PC-3 (cell line): ENCODE results near the gene CACNA1D. TPM values are rescaled to one million over a fixed set of nuclear protein-coding genes. Genes with fewer than 3 reads are reported as not detected.

ENCODE experiments used
- ATAC-seq: fragments of 200-7000 bp; cut with Tn5 transposase; 2 replicates; pipeline ENCODE4 v1.9.1; 2020; ENCODE audit warnings: mild to moderate bottlenecking, moderate library complexity
- BruUV-seq: library from RNA; stranded (reverse); fragments of 400-500 nt; replicated peaks from 2 replicates; lab custom pipeline; 2021; lab: Mats Ljungman, UMichigan
- CTCF ChIA-PET: fragments of 300-600 bp; sonication (Branson Sonifier 250); formaldehyde crosslinking; loops from one replicate; lab custom pipeline; 2022; ENCODE audit warnings: antibody characterized with exemption; lab: Charles Lee
- POLR2A ChIA-PET: fragments of 300-600 bp; sonication (Branson Sonifier 250); formaldehyde crosslinking; loops from one replicate; lab custom pipeline; 2022; ENCODE audit warnings: antibody characterized with exemption; ENCODE audit not compliant: unreplicated experiment; lab: Charles Lee
- DNase-seq: peaks from one replicate; pipeline ENCODE4 v3.0.0-alpha.2; 2015
- H2AFZ ChIP-seq: fragments of 300-600 bp; sonication (generic); 2 replicates; pipeline ENCODE4 v1.6.0; 2016; ENCODE audit warnings: antibody characterized with exemption, low read length
- H3F3A ChIP-seq: fragments of 300-600 bp; sonication (generic); one replicate; pipeline ENCODE4 v1.6.0; 2017; ENCODE audit warnings: antibody characterized with exemption, low read length, control low read depth, mild to moderate bottlenecking; ENCODE audit not compliant: unreplicated experiment
- H3K27ac ChIP-seq: fragments of 300-600 bp; sonication (generic); 2 replicates; pipeline ENCODE4 v1.5.1; 2016; ENCODE audit warnings: mild to moderate bottlenecking, low read length
- H3K27me3 ChIP-seq: fragments of 300-600 bp; sonication (generic); 2 replicates; pipeline ENCODE4 v1.6.1; 2016; ENCODE audit warnings: low read length, mixed read lengths
- H3K36me3 ChIP-seq: fragments of 300-600 bp; sonication (generic); 2 replicates; pipeline ENCODE4 v1.6.1; 2016; ENCODE audit warnings: low read depth, mixed run types, low read length, mixed read lengths
- H3K4me1 ChIP-seq: fragments of 300-600 bp; sonication (generic); 2 replicates; pipeline ENCODE4 v1.5.1; 2016; ENCODE audit warnings: low read length; ENCODE audit not compliant: insufficient read depth
- H3K4me2 ChIP-seq: fragments of 300-600 bp; sonication (generic); 2 replicates; pipeline ENCODE4 v1.6.0; 2016; ENCODE audit warnings: low read length
- H3K4me3 ChIP-seq: fragments of 300-600 bp; sonication (generic); 2 replicates; pipeline ENCODE4 v1.5.1; 2016; ENCODE audit warnings: mild to moderate bottlenecking, low read length, mixed read lengths
- H3K79me2 ChIP-seq: fragments of 300-600 bp; sonication (generic); 2 replicates; pipeline ENCODE4 v1.6.1; 2017; ENCODE audit warnings: low read length, mixed read lengths
- H3K9ac ChIP-seq: fragments of 300-600 bp; sonication (generic); 2 replicates; pipeline ENCODE4 v1.6.0; 2016; ENCODE audit warnings: mild to moderate bottlenecking, low read length
- H3K9me2 ChIP-seq: fragments of 300-600 bp; sonication (generic); replicated peaks from 2 replicates; pipeline ENCODE4 v1.6.1; 2016; ENCODE audit warnings: mixed run types, low read length, mixed read lengths
- H3K9me3 ChIP-seq: fragments of 300-600 bp; sonication (generic); 2 replicates; pipeline ENCODE4 v1.6.1; 2016; ENCODE audit warnings: low read length, mixed read lengths
- H4K20me1 ChIP-seq: fragments of 300-600 bp; sonication (generic); 2 replicates; pipeline ENCODE4 v1.6.1; 2016; ENCODE audit warnings: low read length, mixed read lengths
- EZH2 ChIP-seq: fragments of 300-600 bp; sonication (generic); IDR thresholded peaks from one replicate; pipeline ENCODE4 v1.6.1; 2017; ENCODE audit warnings: antibody characterized with exemption, mild to moderate bottlenecking, low read length; ENCODE audit not compliant: unreplicated experiment
- EZH2phosphoT487 ChIP-seq: fragments of 300-600 bp; sonication (generic); IDR thresholded peaks from 2 replicates; pipeline ENCODE4 v1.6.1; 2018; ENCODE audit warnings: mild to moderate bottlenecking, antibody characterized with exemption, low read length, borderline replicate concordance
- intact Hi-C: fragments of 100-400 bp; cut with micrococcal nuclease; formaldehyde crosslinking; loops from 2 replicates; pipeline ENCODE4 v1.9.0; 2023
- total RNA-seq: library from RNA; depleted of rRNA; stranded (reverse); fragments of >200 nt; gene quantifications from 2 replicates; pipeline ENCODE4 v1.2.3, GENCODE V29; 2014
- TF ChIP-seq, protein P1 (sequence below): fragments of 300-600 bp; sonication (generic); conservative IDR thresholded peaks from 2 replicates; pipeline ENCODE4 v1.5.1; 2017; ENCODE audit warnings: antibody characterized with exemption, low read depth, mild to moderate bottlenecking, low read length

Gene CACNA1D
- total RNA-seq, 1 experiment from 2014 or later: not detected

DNA sequence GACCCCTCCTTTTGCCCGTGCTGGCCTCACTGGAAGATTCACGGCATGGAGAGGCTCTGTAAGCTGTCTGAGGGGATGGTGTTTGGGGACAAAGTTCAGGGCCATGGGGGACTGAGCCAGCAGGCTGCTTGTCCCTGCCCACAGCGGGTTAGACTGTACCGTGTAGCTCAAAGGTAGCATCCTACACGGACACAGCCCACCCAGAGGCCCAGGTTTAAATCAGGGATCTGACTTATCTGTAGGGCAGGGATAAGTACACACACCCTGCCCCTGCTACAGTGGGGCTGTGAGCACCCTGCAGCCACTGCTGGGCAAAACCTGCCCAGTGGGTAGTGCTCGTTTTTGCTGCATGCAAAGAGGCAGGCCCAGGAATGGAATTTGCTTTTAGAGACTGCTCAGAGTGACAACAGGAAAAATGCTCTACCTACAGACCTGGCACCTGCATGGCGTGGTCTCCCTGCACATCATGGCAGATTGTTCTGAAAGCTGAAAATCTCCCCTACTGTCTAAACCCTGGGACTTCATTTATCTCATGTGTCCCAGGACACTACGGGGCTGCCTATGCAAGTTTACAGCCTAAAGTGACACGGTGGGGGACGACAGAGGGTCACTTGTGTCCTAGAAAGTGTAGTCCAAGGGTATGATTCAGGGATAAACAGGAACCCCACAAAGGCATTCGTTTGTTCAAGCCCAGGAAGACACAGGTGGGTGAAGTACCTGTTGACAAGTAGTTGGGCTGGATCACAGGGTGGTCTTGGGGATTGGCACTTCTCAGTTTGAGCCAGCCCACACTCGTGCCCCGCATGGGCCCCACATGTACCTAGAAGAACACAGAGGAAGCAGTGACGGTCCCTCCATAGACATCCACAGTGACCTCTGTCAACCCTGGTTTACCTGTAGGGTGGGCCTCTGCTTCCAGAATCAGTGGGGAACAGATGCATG lies 324.1 kb downstream of the CACNA1D start:
- no TSS peak for BruUV-seq
- no peaks in the 10 kb centered on the region for H4K20me1 ChIP-seq
- no peak for ATAC-seq
- no peak overlapping the region for H3K4me2 ChIP-seq
- no peaks in the 10 kb centered on the region for H3K4me1 ChIP-seq
- no peak for DNase-seq
- H3K27me3 ChIP-seq: peaks cover 10% of the 10 kb centered on the region; the same call in 1 of the 2 replicates
- CTCF ChIA-PET: no interaction called here
- H3K9me2 ChIP-seq: no peaks in the 10 kb centered on the region
- no peak overlapping the region for H3K27ac ChIP-seq
- no peaks in the 10 kb centered on the region for H3K36me3 ChIP-seq
- intact Hi-C loops: no loop called here
- POLR2A ChIA-PET: no interaction called here
- H3K79me2 ChIP-seq: no peaks in the 10 kb centered on the region
- H3K4me3 ChIP-seq: no peak overlapping the region
- no peaks in the 10 kb centered on the region for H3F3A ChIP-seq
- H3K9me3 ChIP-seq: no peaks in the 10 kb centered on the region
- H2AFZ ChIP-seq: no peak overlapping the region
- TF ChIP-seq, protein P1, sequence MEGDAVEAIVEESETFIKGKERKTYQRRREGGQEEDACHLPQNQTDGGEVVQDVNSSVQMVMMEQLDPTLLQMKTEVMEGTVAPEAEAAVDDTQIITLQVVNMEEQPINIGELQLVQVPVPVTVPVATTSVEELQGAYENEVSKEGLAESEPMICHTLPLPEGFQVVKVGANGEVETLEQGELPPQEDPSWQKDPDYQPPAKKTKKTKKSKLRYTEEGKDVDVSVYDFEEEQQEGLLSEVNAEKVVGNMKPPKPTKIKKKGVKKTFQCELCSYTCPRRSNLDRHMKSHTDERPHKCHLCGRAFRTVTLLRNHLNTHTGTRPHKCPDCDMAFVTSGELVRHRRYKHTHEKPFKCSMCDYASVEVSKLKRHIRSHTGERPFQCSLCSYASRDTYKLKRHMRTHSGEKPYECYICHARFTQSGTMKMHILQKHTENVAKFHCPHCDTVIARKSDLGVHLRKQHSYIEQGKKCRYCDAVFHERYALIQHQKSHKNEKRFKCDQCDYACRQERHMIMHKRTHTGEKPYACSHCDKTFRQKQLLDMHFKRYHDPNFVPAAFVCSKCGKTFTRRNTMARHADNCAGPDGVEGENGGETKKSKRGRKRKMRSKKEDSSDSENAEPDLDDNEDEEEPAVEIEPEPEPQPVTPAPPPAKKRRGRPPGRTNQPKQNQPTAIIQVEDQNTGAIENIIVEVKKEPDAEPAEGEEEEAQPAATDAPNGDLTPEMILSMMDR: no peak
- TF ChIP-seq EZH2phosphoT487: no peak
- TF ChIP-seq EZH2: no peak
- no peak overlapping the region for H3K9ac ChIP-seq

DNA sequence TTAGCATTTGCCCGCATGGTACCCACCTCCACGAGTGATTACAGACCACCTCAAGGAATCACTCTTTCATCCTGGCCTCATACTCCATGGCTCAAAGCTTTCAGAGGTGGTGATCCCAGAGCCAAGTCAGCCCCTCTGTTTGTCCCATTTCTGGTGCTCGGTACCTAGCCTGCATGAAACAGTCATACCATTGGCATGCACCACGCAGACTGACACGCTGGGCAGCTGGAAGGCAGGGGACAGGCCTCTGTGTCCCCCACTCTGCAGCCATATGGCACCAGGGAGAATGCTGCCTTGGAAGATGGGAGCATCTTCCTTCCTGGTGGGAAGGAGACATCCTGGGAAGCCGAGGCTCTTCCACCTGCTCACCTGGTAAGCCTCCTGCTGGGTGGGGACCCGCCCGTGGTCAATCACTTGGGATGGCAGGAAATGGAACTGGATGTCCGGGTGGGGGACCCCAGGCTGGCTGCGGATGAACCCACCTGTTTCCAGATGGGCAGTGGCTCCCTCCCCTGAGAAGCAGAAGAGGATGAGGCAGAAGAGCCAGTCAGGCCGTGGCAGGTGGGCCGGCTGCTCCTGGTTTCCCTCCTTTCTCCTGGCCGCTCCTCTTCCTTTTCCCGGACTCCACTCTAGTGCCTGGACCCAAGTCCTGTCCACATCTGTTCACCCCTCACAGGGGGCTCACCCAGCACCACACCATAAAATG lies 324.9 kb downstream of the CACNA1D start:
- no peak overlapping the region for H3K4me2 ChIP-seq
- intact Hi-C loops: no loop called here
- H3K9me3 ChIP-seq: no peaks in the 10 kb centered on the region
- POLR2A ChIA-PET: no interaction called here
- no peak overlapping the region for H3K27ac ChIP-seq
- BruUV-seq: no TSS peak
- CTCF ChIA-PET: no interaction called here
- H3K9me2 ChIP-seq: no peaks in the 10 kb centered on the region
- no peaks in the 10 kb centered on the region for H3F3A ChIP-seq
- no peak overlapping the region for H3K9ac ChIP-seq
- ATAC-seq (no peak), DNase-seq (no peak)
- H3K36me3 ChIP-seq: no peaks in the 10 kb centered on the region
- TF ChIP-seq EZH2phosphoT487: no peak
- TF ChIP-seq, protein P1: no peak
- TF ChIP-seq EZH2: no peak
- H4K20me1 ChIP-seq: no peaks in the 10 kb centered on the region
- no peak overlapping the region for H3K4me3 ChIP-seq
- no peak overlapping the region for H2AFZ ChIP-seq
- peaks cover 1% of the 10 kb centered on the region; the same call in 1 of the 2 replicates for H3K27me3 ChIP-seq
- H3K79me2 ChIP-seq: no peaks in the 10 kb centered on the region
- H3K4me1 ChIP-seq: no peaks in the 10 kb centered on the region
